ENCODE results near the gene FDX2.

The FDX2 gene

GRCh38 chr19:10270616-10271394, 45.0 kb downstream of the FDX2 start, which contains the start of gene ICAM1:
TSS of gene ICAM1 (plus strand) at chr19:10271120. CDS start at chr19:10271160, 40 bp downstream.
- H3K9me3 Mint-ChIP-seq: no peaks in the 10 kb centered on the region
- peak within 1 kb of the TSS; percentile 87 for H3K4me3 Mint-ChIP-seq
- DNase-seq (ENCODE audit: low spot score): peak; percentile 83
- no peaks in the 10 kb centered on the region for H3K27me3 Mint-ChIP-seq (ENCODE audit: low read depth)
- H3K36me3 Mint-ChIP-seq (ENCODE audit: low read depth): peaks cover 11% of the 10 kb centered on the region
- H3K27ac Mint-ChIP-seq: peak within 1 kb of the TSS; percentile 92
- peaks cover 33% of the 10 kb centered on the region for H3K4me1 Mint-ChIP-seq (ENCODE audit: low read depth)

DNA sequence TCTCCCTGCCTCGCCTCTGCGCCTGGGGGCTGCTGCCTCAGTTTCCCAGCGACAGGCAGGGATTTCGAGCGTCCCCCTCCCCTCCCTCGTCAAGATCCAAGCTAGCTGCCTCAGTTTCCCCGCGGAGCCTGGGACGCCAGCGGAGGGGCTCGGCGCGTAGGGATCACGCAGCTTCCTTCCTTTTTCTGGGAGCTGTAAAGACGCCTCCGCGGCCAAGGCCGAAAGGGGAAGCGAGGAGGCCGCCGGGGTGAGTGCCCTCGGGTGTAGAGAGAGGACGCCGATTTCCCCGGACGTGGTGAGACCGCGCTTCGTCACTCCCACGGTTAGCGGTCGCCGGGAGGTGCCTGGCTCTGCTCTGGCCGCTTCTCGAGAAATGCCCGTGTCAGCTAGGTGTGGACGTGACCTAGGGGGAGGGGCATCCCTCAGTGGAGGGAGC, 45.6 kb downstream of the FDX2 start:
- DNase-seq (ENCODE audit: low spot score): peak; percentile 90
- H3K4me3 Mint-ChIP-seq: peak overlapping the region; percentile 87
- H3K36me3 Mint-ChIP-seq (ENCODE audit: low read depth): peaks cover 11% of the 10 kb centered on the region
- H3K4me1 Mint-ChIP-seq (ENCODE audit: low read depth): peaks cover 33% of the 10 kb centered on the region
- peak overlapping the region; percentile 92 for H3K27ac Mint-ChIP-seq
- H3K9me3 Mint-ChIP-seq: no peaks in the 10 kb centered on the region
- H3K27me3 Mint-ChIP-seq (ENCODE audit: low read depth): no peaks in the 10 kb centered on the region

- no peaks in the 10 kb centered on the region for H3K27me3 Mint-ChIP-seq (ENCODE audit: low read depth)
Observed at GRCh38 chr19:10269333-10270179, 46.3 kb downstream of the FDX2 start.

GRCh38 chr19:10268071-10268470, 47.7 kb downstream of the FDX2 start:
- no peaks in the 10 kb centered on the region for H3K27me3 Mint-ChIP-seq (ENCODE audit: low read depth)
- H3K4me3 Mint-ChIP-seq: no peak overlapping the region
- no peak for DNase-seq (ENCODE audit: low spot score)
- H3K36me3 Mint-ChIP-seq (ENCODE audit: low read depth): peaks cover 4% of the 10 kb centered on the region
- no peak overlapping the region for H3K27ac Mint-ChIP-seq
- H3K4me1 Mint-ChIP-seq (ENCODE audit: low read depth): peaks cover 27% of the 10 kb centered on the region
- H3K9me3 Mint-ChIP-seq: no peaks in the 10 kb centered on the region

More at GRCh38 chr19:10269333-10270179, 46.3 kb downstream of the FDX2 start:
- Mint-ChIP-seq H3K9me3 (no peaks in the 10 kb centered on the region), H3K4me1 (ENCODE audit: low read depth) (peaks cover 30% of the 10 kb centered on the region), H3K36me3 (ENCODE audit: low read depth) (peaks cover 8% of the 10 kb centered on the region), H3K27ac (peak overlapping the region; percentile 92), H3K4me3 (peak overlapping the region; percentile 87)
- DNase-seq (ENCODE audit: low spot score): peak; percentile 83

DNA sequence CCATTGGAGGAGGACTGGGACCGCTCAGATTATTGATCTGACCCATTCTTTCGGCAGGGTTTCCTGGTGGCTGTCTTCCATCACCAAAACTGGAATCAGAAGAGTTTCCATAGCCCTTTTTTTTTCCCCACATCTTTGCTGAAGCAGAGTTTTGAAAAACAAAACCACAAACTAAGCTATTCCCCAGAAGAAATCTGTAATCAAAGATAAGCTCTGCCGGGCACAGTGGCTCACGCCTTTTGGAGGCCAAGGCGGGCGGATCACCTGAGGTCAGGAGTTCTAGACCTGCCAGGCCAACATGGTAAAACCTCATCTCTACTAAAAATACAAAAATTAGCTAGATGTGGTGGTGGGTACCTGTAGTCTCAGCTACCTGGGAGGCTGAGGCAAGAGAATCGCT, 49.1 kb downstream of the FDX2 start:
- Mint-ChIP-seq H3K4me1 (ENCODE audit: low read depth) (peaks cover 23% of the 10 kb centered on the region), H3K36me3 (ENCODE audit: low read depth) (peaks cover 1% of the 10 kb centered on the region), H3K4me3 (no peak overlapping the region), H3K27ac (no peak overlapping the region), H3K9me3 (no peaks in the 10 kb centered on the region), H3K27me3 (ENCODE audit: low read depth) (no peaks in the 10 kb centered on the region)
- DNase-seq (ENCODE audit: low spot score): no peak

DNA sequence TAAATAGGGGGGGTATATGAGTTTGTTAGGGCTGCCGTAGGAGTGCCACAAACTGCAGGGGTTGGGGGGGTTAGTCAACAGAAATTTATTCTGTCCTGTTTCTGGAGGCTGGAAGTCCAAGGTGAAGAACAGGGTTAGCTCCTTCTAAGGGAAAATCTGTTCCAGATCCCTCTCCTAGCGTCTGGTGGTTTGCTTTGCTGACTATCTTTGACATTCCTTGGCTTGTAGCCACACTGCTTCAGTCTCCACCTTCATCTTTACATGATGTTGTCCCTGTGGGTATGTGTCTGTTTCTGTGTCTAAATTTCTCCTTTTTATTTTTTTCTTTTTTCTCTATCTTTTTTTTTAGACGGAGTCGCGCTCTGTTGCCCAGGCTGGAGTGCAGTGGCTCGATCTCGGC, 53.0 kb downstream of the FDX2 start:
- DNase-seq (ENCODE audit: low spot score): no peak
- Mint-ChIP-seq H3K9me3 (no peaks in the 10 kb centered on the region), H3K36me3 (ENCODE audit: low read depth) (peaks cover 14% of the 10 kb centered on the region), H3K4me3 (no peak overlapping the region), H3K27ac (no peak overlapping the region), H3K27me3 (ENCODE audit: low read depth) (no peaks in the 10 kb centered on the region), H3K4me1 (ENCODE audit: low read depth) (peaks cover 11% of the 10 kb centered on the region)

DNA sequence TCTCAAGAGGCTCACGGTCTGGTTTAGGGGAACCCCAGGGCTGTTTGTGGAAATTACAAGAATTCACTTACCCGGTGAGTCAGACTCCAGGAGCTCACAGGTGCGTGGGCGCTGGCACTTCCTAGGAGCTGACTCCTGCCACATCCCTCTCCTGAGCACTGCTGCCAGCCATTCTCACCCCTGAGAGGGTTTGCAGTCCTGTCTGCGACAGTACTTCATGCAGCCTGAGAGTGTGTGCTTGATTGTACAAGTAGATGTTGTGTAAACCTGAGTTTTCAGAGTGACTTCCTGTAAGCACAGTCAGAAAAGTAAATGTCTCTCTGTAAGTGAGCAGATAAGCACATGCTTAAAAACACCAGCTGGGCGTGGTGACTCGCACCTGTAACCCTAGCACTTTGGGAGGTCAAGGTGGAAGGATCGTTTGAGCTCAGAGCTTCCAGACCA, 55.7 kb downstream of the FDX2 start:
- peak overlapping the region; percentile 55 for H3K27ac Mint-ChIP-seq
- peak overlapping the region; percentile 38 for H3K4me3 Mint-ChIP-seq
- DNase-seq (ENCODE audit: low spot score): peak; percentile 83
- no peaks in the 10 kb centered on the region for H3K9me3 Mint-ChIP-seq
- H3K4me1 Mint-ChIP-seq (ENCODE audit: low read depth): peaks cover 14% of the 10 kb centered on the region
- peaks cover 31% of the 10 kb centered on the region for H3K36me3 Mint-ChIP-seq (ENCODE audit: low read depth)
- no peaks in the 10 kb centered on the region for H3K27me3 Mint-ChIP-seq (ENCODE audit: low read depth)

All from T-helper 2 cell treated with Interferon-gamma antibody and Interleukin-4, amounts not matched to agents 5 μg/mL and 100 μg/mL, for 36 hours (primary cell).